GM18526 (cell line): ENCODE data around the gene MOSMO.

Source experiments
- POLR2A ChIP-seq: IDR thresholded peaks from 3 replicates; pipeline ENCODE4 v1.6.1; 2011; ENCODE audit not compliant: insufficient read length; ENCODE audit errors: extremely low read depth

The MOSMO gene

DNA sequence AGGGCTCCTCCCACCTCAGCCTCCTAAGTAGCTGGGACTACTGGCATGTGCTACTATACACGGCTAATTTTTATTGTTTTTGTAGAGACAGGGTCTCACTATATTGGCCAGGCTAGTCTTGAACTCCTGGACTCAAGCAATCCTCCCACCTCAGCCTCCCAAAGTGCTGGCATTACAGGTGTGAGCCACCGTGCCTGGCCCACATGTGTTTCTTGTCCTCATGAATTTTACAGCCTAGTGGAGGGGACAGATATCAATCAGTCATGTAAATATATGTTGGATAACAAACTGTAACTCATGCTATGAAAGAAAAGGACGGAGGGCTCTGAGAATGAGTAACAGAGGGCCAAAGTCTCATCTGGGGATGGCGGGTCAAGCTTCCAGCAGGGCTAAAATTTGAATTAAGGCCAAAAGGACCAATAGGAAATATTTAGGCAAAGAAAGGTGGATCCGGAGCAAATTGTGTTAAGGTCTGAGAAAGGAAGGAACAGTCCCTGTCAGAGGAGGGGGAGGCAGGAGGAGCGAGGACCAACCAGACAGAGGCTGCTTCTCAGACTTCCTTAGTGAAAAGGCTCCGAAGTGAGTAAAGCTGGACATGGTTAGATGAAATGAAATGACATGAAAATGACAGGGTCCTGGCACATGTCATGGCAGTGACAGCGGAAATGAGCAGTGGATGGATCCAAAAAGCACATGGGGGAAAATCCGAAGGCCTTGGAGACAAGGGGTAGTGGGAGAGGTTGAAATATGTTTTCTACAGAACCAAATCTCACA is 10.8 kb upstream of the MOSMO start:
- no peak for TF ChIP-seq POLR2A

DNA sequence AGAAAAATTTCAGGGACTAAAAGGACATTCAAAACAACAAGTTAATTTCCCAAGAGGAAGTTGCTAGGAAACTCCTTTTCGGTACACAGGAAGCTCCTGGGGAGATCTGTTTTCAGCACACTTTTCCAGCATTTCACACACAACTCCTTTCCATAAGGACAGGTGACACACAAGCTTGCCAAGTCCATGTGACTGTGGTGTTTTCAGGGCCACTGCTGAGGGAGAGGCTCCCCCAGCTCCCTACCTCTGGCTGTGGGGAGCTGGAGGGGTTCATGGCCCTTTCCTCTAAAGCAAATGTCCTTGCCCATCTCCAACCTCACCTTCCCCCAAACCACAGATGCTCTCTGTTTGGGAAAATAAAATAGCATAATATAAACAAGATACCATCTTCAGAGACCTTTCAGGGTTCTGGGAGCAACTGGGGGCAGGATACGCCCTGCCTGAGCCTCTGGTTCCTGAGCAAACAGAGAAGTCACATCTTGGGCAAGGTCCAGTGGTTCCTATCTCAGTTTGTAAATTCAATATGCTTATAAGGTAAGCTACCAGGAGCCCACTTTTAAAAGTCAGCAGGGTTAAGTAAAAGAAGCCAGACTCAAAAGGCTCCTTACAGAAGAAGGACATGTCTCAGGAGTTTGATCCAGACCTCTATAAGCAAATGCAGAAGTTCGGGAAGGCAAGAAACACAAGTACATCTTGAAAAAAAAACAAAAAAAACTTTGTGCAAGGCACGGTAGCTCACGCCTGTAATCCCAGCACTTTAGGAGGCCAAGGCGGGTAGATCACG is 10.0 kb upstream of the MOSMO start:
- no peak for TF ChIP-seq POLR2A

- TF ChIP-seq POLR2A: no peak
Measured at GRCh38 chr16:22001591-22001990, 6.3 kb upstream of the MOSMO start.

GRCh38 chr16:22003195-22003594 is 4.7 kb upstream of the MOSMO start:
- TF ChIP-seq POLR2A: no peak

DNA sequence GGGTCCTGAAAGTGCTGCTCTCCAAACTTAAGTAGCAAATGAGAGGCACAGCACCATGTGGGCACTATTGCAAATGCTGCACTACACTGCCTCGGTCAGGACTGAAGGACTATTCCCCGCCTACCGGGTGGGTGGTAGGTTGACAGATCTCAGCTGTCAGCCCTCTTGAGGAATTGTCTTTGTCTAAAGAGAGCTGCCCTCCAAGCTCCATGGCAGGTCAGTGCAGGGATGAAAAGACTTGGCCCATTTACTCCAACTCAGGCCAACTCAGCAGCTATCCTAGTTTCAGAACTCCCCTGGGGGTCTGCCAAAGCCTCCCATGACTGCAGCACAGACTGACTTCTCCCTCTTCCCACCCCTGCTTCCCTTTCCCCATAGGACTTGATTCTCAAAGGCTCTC is 3.6 kb upstream of the MOSMO start:
- TF ChIP-seq POLR2A: no peak

- TF ChIP-seq POLR2A: no peak
Measured at GRCh38 chr16:22005746-22006145, 2.2 kb upstream of the MOSMO start.

- no peak for TF ChIP-seq POLR2A
Measured at GRCh38 chr16:22006636-22007035, 1.3 kb upstream of the MOSMO start.

- TF ChIP-seq POLR2A: no peak
Measured at GRCh38 chr16:22007159-22007508, 777 bp upstream of the MOSMO start.

GRCh38 chr16:22008215-22009059 is 526 bp downstream of the MOSMO start:
- no peak for TF ChIP-seq POLR2A

DNA sequence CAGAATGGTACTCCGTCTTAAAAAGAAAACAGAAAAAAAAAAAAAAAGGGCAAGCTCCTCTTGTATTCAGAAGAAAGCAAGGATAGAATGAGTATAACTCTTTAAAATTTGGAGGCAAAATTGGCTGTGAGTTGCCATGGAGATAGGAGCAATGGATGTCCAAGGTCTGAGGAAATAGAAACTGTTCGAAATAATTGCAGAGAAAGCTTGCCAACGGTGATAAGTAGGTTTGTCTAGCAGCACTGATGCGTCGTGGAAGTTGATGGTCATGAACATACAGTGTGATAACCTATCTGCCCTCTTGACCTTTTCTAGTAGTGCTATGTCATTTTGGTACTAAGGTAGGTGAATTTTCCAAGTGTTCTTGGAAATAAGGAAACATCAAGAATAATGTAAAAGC is 3.0 kb downstream of the MOSMO start:
- TF ChIP-seq POLR2A: no peak

- TF ChIP-seq POLR2A: no peak
Measured at GRCh38 chr16:22012241-22012640, 4.3 kb downstream of the MOSMO start.

DNA sequence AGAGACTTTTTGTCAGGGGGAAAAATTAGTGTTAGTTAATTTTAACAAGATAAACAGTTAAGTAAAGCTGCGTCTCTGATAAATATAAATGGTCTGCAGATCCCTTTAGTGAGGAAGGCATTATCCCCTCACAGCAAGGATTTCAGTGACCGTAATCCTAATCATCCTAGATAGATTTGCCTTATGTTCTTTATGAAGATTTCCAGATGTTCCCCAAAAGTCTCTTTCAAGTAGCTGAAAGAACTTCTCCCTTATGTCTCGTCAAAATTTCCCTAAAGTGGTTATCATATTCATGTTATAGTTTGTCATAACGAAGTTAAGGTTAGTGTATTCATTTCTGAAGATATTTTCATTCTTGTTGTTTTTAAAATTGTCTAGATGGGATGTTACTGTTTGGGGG is 5.6 kb downstream of the MOSMO start:
- TF ChIP-seq POLR2A: no peak

DNA sequence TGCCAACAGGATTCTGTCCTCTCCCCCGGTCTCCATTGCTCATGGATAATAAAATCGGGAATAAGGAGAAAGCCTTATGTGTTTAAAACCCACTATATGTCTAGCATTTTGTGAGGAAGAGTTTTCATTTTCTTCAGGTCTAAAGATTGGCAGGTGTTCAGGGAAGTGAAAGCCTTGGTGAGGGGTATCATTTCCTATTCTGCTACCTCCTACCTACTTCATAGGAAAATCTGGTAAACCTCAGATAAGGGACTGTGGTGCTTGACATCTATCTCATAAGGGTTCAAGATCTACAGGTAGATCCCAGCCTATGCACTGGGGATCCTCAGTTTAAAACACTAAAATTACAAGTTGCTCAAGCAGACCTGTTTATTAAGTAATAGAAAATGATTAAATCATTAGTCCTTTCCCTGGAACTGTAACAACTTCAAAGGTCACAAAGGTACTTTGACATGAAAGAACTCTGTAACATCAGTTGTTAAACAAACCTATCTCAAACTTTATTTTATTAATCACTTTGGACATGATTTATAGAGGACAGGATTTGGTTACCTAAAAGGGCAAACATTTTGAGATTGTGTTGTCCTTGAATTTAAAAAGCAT is 6.5 kb downstream of the MOSMO start:
- no peak for TF ChIP-seq POLR2A

DNA sequence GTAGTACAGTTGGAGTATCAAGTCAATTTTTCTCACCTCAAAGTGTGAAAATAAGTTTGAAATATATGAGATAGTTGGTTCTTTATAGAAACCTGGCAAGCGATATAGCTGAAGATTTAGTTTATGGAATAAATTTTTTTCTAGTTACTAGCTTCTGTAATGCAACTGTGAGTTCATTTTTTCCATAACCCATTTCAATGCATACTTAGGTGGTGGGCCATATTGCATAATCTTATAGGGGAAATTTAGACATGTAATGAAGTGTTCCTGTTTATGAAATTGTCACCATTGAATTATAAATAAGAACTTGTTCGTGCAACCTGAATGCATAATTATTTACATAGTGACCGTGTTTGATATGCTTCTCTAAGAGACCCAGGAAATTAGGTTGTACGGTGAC is 9.0 kb downstream of the MOSMO start:
- TF ChIP-seq POLR2A: no peak

GRCh38 chr16:22018559-22018958 is 10.6 kb downstream of the MOSMO start:
- TF ChIP-seq POLR2A: no peak
